IMR-90 (cell line): Measurements from ENCODE around the gene HSD17B8. TPM values are rescaled to one million over a fixed set of nuclear protein-coding genes. Genes with fewer than 3 reads are reported as not detected.

ENCODE experiments used
- ATAC-seq: fragments of 200-7000 bp; cut with Tn5 transposase; 2 replicates; pipeline ENCODE4 v1.9.1; 2020; ENCODE audit warnings: low read depth, mild to moderate bottlenecking, moderate library complexity
- BruUV-seq: library from RNA; stranded (reverse); fragments of 400-500 nt; replicated peaks from 2 replicates; lab custom pipeline; 2021; lab: Mats Ljungman, UMichigan
- CTCF ChIA-PET: fragments of 300-600 bp; formaldehyde crosslinking; extraction: SDS; loops from one replicate; lab custom pipeline; 2021; ENCODE audit warnings: antibody characterized with exemption; lab: Yijun Ruan, JAX
- POLR2A ChIA-PET: fragments of 300-600 bp; sonication (Branson Sonifier 250); formaldehyde crosslinking; loops from one replicate; lab custom pipeline; 2022; ENCODE audit warnings: antibody characterized with exemption; ENCODE audit not compliant: unreplicated experiment; lab: Charles Lee
- DNase-seq: peaks from one replicate; pipeline ENCODE4 v3.0.0; 2013
- H2AFZ ChIP-seq: replicated peaks from 2 replicates; pipeline ENCODE3; 2013; ENCODE audit warnings: low read length, mild to moderate bottlenecking; ENCODE audit not compliant: poor library complexity
- H2AK5ac ChIP-seq: 2 replicates; pipeline ENCODE4 v1.6.1; 2013; ENCODE audit warnings: low read depth, low read length, inconsistent platforms
- H2AK9ac ChIP-seq: replicated peaks from 2 replicates; pipeline ENCODE3; 2013; ENCODE audit warnings: mild to moderate bottlenecking, low read depth, low read length, moderate library complexity; ENCODE audit not compliant: poor library complexity
- H2BK120ac ChIP-seq: 2 replicates; pipeline ENCODE4 v1.6.1; 2013; ENCODE audit warnings: low read depth, low read length, inconsistent platforms
- H2BK15ac ChIP-seq: 3 replicates; pipeline ENCODE4 v1.6.1; 2013; ENCODE audit warnings: low read depth, low read length, inconsistent platforms
- H2BK20ac ChIP-seq: 2 replicates; pipeline ENCODE4 v1.6.1; 2013; ENCODE audit warnings: low read depth, mild to moderate bottlenecking, inconsistent platforms, low read length, moderate library complexity
- H2BK5ac ChIP-seq: 2 replicates; pipeline ENCODE4 v1.6.1; 2013; ENCODE audit warnings: mild to moderate bottlenecking, low read depth, low read length, inconsistent platforms; ENCODE audit not compliant: poor library complexity, severe bottlenecking
- H3K14ac ChIP-seq: replicated peaks from 2 replicates; pipeline ENCODE4 v1.6.1; 2013; ENCODE audit warnings: low read depth, low read length, inconsistent platforms
- H3K18ac ChIP-seq: 2 replicates; pipeline ENCODE4 v1.6.1; 2013; ENCODE audit warnings: low read depth, low read length, control low read depth
- H3K23ac ChIP-seq: 2 replicates; pipeline ENCODE4 v1.6.1; 2013; ENCODE audit warnings: low read depth, low read length, inconsistent platforms
- H3K27ac ChIP-seq: 2 replicates; pipeline ENCODE4 v1.5.1; 2013; ENCODE audit warnings: mild to moderate bottlenecking, control low read depth, low read length; ENCODE audit not compliant: insufficient read depth
- H3K27me3 ChIP-seq: 2 replicates; pipeline ENCODE4 v1.6.1; 2013; ENCODE audit warnings: low read length; ENCODE audit not compliant: control insufficient read depth, insufficient read depth
- H3K36me3 ChIP-seq: 2 replicates; pipeline ENCODE4 v1.6.1; 2013; ENCODE audit warnings: low read length, mixed read lengths; ENCODE audit not compliant: control insufficient read depth, insufficient read depth
- H3K4ac ChIP-seq: 2 replicates; pipeline ENCODE4 v1.6.1; 2013; ENCODE audit warnings: low read depth, low read length, inconsistent platforms
- H3K4me1 ChIP-seq: 2 replicates; pipeline ENCODE4 v1.6.1; 2013; ENCODE audit warnings: low read length, mixed read lengths; ENCODE audit not compliant: control insufficient read depth, insufficient read depth
- H3K4me2 ChIP-seq: 2 replicates; pipeline ENCODE4 v1.6.1; 2013; ENCODE audit warnings: low read depth, mild to moderate bottlenecking, control low read depth, low read length, moderate library complexity
- H3K4me3 ChIP-seq: 2 replicates; pipeline ENCODE4 v1.5.1; 2013; ENCODE audit warnings: low read depth, mild to moderate bottlenecking, control low read depth, low read length, moderate library complexity; ENCODE audit not compliant: insufficient read depth
- H3K56ac ChIP-seq: 2 replicates; pipeline ENCODE4 v1.6.1; 2013; ENCODE audit warnings: low read length, inconsistent platforms; ENCODE audit not compliant: insufficient read depth; ENCODE audit errors: extremely low read depth
- H3K79me1 ChIP-seq, 2 experiments: 2 replicates each; pipeline ENCODE4 v1.6.1; 2013; ENCODE audit warnings: low read length in 2 of 2, inconsistent platforms in 1 of 2, low read depth in 1 of 2
- H3K9ac ChIP-seq: 2 replicates; pipeline ENCODE4 v1.6.1; 2013; ENCODE audit warnings: low read depth, low read length, control low read depth
- H3K9me1 ChIP-seq: 2 replicates; pipeline ENCODE4 v1.6.1; 2013; ENCODE audit warnings: low read length, inconsistent platforms; ENCODE audit not compliant: insufficient read depth
- H3K9me3 ChIP-seq: 2 replicates; pipeline ENCODE4 v1.6.1; 2013; ENCODE audit warnings: low read length; ENCODE audit not compliant: control insufficient read depth, insufficient read depth
- H4K20me1 ChIP-seq: 2 replicates; pipeline ENCODE4 v1.6.1; 2013; ENCODE audit warnings: low read length, inconsistent platforms; ENCODE audit not compliant: insufficient read depth
- H4K5ac ChIP-seq: 2 replicates; pipeline ENCODE4 v1.6.1; 2013; ENCODE audit warnings: mild to moderate bottlenecking, low read depth, low read length, control low read depth
- H4K8ac ChIP-seq, 2 experiments: 2 replicates each; pipeline ENCODE4 v1.6.1; 2013; ENCODE audit warnings: low read depth in 2 of 2, low read length in 2 of 2, control low read depth in 1 of 2, inconsistent platforms in 1 of 2
- H4K91ac ChIP-seq: 2 replicates; pipeline ENCODE4 v1.6.1; 2013; ENCODE audit warnings: low read depth, low read length, inconsistent platforms; ENCODE audit not compliant: insufficient read depth
- BHLHE40 ChIP-seq: fragments of 150-350 bp; IDR thresholded peaks from 2 replicates; pipeline ENCODE4 v1.6.1; 2016; ENCODE audit warnings: mild to moderate bottlenecking, low read depth, low read length
- CEBPB ChIP-seq: IDR thresholded peaks from 2 replicates; pipeline ENCODE4 v1.6.1; 2012; ENCODE audit warnings: low read depth, low read length, improper control_type of control experiment
- CHD1 ChIP-seq: IDR thresholded peaks from 2 replicates; pipeline ENCODE4 v1.6.1; 2012; ENCODE audit warnings: low read depth, low read length, improper control_type of control experiment
- FOS ChIP-seq: fragments of 150-350 bp; IDR thresholded peaks from 2 replicates; pipeline ENCODE4 v1.6.1; 2016; ENCODE audit warnings: low read depth, low read length
- MAFK ChIP-seq: IDR thresholded peaks from 2 replicates; pipeline ENCODE4 v1.6.1; 2012; ENCODE audit warnings: low read depth, low read length, improper control_type of control experiment
- MAZ ChIP-seq: IDR thresholded peaks from 2 replicates; pipeline ENCODE4 v1.6.1; 2012; ENCODE audit warnings: low read depth, mild to moderate bottlenecking, low read length, improper control_type of control experiment, moderate library complexity, borderline replicate concordance
- MXI1 ChIP-seq: IDR thresholded peaks from 2 replicates; pipeline ENCODE4 v1.6.1; 2012; ENCODE audit warnings: low read depth, mild to moderate bottlenecking, low read length, moderate library complexity, borderline replicate concordance
- NFE2L2 ChIP-seq: fragments of 150-350 bp; IDR thresholded peaks from 2 replicates; pipeline ENCODE4 v1.6.1; 2016; ENCODE audit warnings: low read depth, mild to moderate bottlenecking, low read length
- POLR2A ChIP-seq: IDR thresholded peaks from 2 replicates; pipeline ENCODE4 v1.6.1; 2012; ENCODE audit warnings: mild to moderate bottlenecking, low read depth, low read length
- RAD21 ChIP-seq: IDR thresholded peaks from 2 replicates; pipeline ENCODE4 v1.6.1; 2012; ENCODE audit warnings: low read length, improper control_type of control experiment
- RCOR1 ChIP-seq: IDR thresholded peaks from 2 replicates; pipeline ENCODE4 v1.6.1; 2012; ENCODE audit warnings: mild to moderate bottlenecking, low read length, improper control_type of control experiment; ENCODE audit not compliant: insufficient replicate concordance
- RFX5 ChIP-seq: IDR thresholded peaks from 2 replicates; pipeline ENCODE4 v1.8.0; 2012; ENCODE audit warnings: low read depth, mild to moderate bottlenecking, low read length, moderate library complexity
- SMC3 ChIP-seq: fragments of 150-350 bp; IDR thresholded peaks from 2 replicates; pipeline ENCODE4 v1.6.1; 2016; ENCODE audit warnings: low read depth, mild to moderate bottlenecking, antibody characterized with exemption, low read length, moderate library complexity
- WGBS, 2 experiments: methylation state at CpG; one replicate each; pipeline versions ENCODE4 v1.1.5 to v1.1.7; 2013; ENCODE audit warnings: missing lambda C conversion rate in 2 of 2; ENCODE audit not compliant: insufficient read length in 1 of 2; ENCODE audit errors: extremely low coverage in 2 of 2; 5-methylcytosine and 5-hydroxymethylcytosine counted together
- dilution Hi-C: fragments of 300-500 bp; cut with HindIII; formaldehyde crosslinking; loops from one replicate; pipeline ENCODE4 v1.14.3; 2018; ENCODE audit warnings: low sequenced_read_pairs; ENCODE audit not compliant: unreplicated experiment
- in situ Hi-C: fragments of 300-500 bp; cut with MboI; formaldehyde crosslinking; loops from 3 replicates; pipeline ENCODE4 v1.14.3; 2019; ENCODE audit warnings: low sequenced_read_pairs, inconsistent platforms, mixed read lengths
- intact Hi-C: fragments of 100-400 bp; cut with micrococcal nuclease; formaldehyde crosslinking; loops from 2 replicates; pipeline ENCODE4 v1.10.0; 2022
- polyA plus RNA-seq, 3 experiments: library from polyadenylated mRNA; depleted of rRNA; stranded (reverse); fragments of >200 nt; gene quantifications; 2 replicates each; pipeline ENCODE4 v1.2.3, GENCODE V29; 2012; ENCODE audit warnings: low replicate concordance in 1 of 3
- total RNA-seq: library from RNA; depleted of rRNA; stranded (reverse); fragments of >200 nt; gene quantifications from 2 replicates; pipeline ENCODE4 v1.2.3, GENCODE V29; 2012
- TF ChIP-seq, protein P1 (sequence below): conservative IDR thresholded peaks from 2 replicates; pipeline ENCODE4 v1.5.1; 2012; ENCODE audit warnings: mild to moderate bottlenecking, low read depth, low read length, improper control_type of control experiment
- TF ChIP-seq, protein P2 (sequence below): fragments of 150-350 bp; IDR thresholded peaks from 2 replicates; pipeline ENCODE4 v1.6.1; 2017; ENCODE audit warnings: mild to moderate bottlenecking, antibody characterized with exemption, low read length, low read depth
- TF ChIP-seq, protein P3 (sequence below): fragments of 150-350 bp; IDR thresholded peaks from 2 replicates; pipeline ENCODE4 v1.6.1; 2016; ENCODE audit warnings: low read depth, mild to moderate bottlenecking, low read length, moderate library complexity, borderline replicate concordance

HSD17B8 gene
- total and polyA plus RNA-seq, 2 of the 4 experiments (the other 2 are of a cell fraction), result 1.6 to 4.3 TPM

GRCh38 chr6:33185190-33185589 is 19.3 kb upstream of the HSD17B8 start:
- intact Hi-C loops, result no loop called here
- in situ Hi-C loops, result no loop called here
- Histone ChIP-seq H2BK5ac (no peak overlapping the region), H3K4me3 (no peak overlapping the region), H3K79me1 (no peaks in the 10 kb centered on the region), H2AFZ (no peak overlapping the region), H4K20me1 (no peaks in the 10 kb centered on the region), H4K5ac (no peak overlapping the region), H3K36me3 (no peaks in the 10 kb centered on the region), H4K8ac (no peak overlapping the region), H3K56ac (no peak overlapping the region), H3K9me3 (no peaks in the 10 kb centered on the region), H3K4me2 (no peak overlapping the region), H3K4me1 (no peaks in the 10 kb centered on the region), H3K27ac (no peak overlapping the region), H3K23ac (no peak overlapping the region), H3K9ac (no peak overlapping the region), H2BK15ac (no peak overlapping the region), H4K91ac (no peak overlapping the region), H2BK20ac (no peak overlapping the region), H3K18ac (no peak overlapping the region), H3K14ac (no peak overlapping the region), H2AK9ac (no peak overlapping the region), H3K9me1 (no peaks in the 10 kb centered on the region), H2BK120ac (no peak overlapping the region), H2AK5ac (no peak overlapping the region), H3K27me3 (peaks cover 30% of the 10 kb centered on the region), H3K4ac (no peak overlapping the region)
- ATAC-seq (no peak), DNase-seq (no peak)
- no TSS peak for BruUV-seq
- POLR2A ChIA-PET, result no interaction called here
- dilution Hi-C loops, result no loop called here
- WGBS, 2 experiments, result 39% methylated on average over 3 of the region's 9 CpGs; no CpG with 5 or more reads in 1 of the 2 experiments
- TF ChIP-seq FOS, result no peak
- TF ChIP-seq CHD1, result no peak
- TF ChIP-seq RCOR1, result no peak
- no peak for TF ChIP-seq POLR2A
- TF ChIP-seq NFE2L2, result no peak
- TF ChIP-seq MXI1, result no peak
- TF ChIP-seq RFX5, result no peak
- TF ChIP-seq, protein P1, sequence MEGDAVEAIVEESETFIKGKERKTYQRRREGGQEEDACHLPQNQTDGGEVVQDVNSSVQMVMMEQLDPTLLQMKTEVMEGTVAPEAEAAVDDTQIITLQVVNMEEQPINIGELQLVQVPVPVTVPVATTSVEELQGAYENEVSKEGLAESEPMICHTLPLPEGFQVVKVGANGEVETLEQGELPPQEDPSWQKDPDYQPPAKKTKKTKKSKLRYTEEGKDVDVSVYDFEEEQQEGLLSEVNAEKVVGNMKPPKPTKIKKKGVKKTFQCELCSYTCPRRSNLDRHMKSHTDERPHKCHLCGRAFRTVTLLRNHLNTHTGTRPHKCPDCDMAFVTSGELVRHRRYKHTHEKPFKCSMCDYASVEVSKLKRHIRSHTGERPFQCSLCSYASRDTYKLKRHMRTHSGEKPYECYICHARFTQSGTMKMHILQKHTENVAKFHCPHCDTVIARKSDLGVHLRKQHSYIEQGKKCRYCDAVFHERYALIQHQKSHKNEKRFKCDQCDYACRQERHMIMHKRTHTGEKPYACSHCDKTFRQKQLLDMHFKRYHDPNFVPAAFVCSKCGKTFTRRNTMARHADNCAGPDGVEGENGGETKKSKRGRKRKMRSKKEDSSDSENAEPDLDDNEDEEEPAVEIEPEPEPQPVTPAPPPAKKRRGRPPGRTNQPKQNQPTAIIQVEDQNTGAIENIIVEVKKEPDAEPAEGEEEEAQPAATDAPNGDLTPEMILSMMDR, result no peak
- no peak for TF ChIP-seq BHLHE40
- no peak for TF ChIP-seq MAFK
- no peak for TF ChIP-seq MAZ
- no peak for TF ChIP-seq SMC3
- no peak for TF ChIP-seq CEBPB
- TF ChIP-seq, protein P2, sequence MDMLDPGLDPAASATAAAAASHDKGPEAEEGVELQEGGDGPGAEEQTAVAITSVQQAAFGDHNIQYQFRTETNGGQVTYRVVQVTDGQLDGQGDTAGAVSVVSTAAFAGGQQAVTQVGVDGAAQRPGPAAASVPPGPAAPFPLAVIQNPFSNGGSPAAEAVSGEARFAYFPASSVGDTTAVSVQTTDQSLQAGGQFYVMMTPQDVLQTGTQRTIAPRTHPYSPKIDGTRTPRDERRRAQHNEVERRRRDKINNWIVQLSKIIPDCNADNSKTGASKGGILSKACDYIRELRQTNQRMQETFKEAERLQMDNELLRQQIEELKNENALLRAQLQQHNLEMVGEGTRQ, result no peak
- TF ChIP-seq, protein P3, sequence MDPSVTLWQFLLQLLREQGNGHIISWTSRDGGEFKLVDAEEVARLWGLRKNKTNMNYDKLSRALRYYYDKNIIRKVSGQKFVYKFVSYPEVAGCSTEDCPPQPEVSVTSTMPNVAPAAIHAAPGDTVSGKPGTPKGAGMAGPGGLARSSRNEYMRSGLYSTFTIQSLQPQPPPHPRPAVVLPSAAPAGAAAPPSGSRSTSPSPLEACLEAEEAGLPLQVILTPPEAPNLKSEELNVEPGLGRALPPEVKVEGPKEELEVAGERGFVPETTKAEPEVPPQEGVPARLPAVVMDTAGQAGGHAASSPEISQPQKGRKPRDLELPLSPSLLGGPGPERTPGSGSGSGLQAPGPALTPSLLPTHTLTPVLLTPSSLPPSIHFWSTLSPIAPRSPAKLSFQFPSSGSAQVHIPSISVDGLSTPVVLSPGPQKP, result no peak
- no peak for TF ChIP-seq RAD21
- CTCF ChIA-PET, result no interaction called here
